NCI-H2029 (cell line): Measurements from ENCODE around the gene TARBP1.
"Not testable (repeated sequence)": the region's sequence is repeated elsewhere in the genome, so short reads cannot be mapped to it uniquely, and the experiment has no call there.

Experiments
- DNase-seq: peaks from one replicate; lab custom pipeline; 2025; lab: John Stamatoyannopoulos, UW

TARBP1 gene

GRCh38 chr1:234507089-234507488, 28.1 kb upstream of the TARBP1 start:
- no peak for DNase-seq

- no peak for DNase-seq
Observed at GRCh38 chr1:234505769-234506102, 26.8 kb upstream of the TARBP1 start.

GRCh38 chr1:234504969-234505768, 26.2 kb upstream of the TARBP1 start:
- DNase-seq, result no peak

GRCh38 chr1:234504251-234504650, 25.3 kb upstream of the TARBP1 start:
- DNase-seq, result not testable (repeated sequence)

DNA sequence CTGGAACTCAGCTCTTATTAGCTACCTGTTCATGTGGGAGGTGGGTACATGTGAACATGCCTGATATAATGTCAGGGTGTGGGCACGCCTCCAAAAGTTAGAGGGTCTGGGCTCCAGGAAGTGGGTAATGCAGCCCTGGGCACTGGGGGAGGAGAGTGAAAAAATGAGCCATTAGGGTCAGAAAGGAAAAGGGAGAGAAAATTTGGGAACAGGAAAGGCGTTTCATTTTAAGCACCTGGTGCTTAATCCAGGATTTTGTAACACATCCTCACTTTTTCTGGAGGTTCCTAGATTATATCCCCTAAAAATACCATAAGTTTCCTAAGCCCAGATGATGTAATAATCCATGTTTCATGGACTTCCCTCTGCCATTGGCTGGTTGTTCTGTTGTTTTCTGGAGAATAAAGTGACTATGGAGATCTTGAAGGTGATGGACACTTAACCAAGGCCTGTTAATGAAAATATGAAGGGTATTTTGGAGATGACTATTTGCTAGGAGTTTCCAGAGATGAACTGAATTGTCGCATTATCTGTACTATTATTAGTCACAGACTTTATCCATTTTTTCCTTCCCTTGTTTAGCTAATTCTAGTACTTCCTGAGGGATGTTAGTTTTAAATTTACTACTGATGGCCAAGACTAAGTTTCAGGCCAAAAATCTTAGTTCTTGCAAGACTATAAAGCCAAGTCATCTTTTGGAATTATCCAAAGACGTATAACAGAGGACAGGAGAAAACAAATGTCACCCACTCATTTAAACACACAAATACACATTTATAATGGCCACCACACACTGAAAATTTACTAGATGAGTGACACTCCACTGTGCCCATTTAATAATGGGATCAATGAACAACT, 24.4 kb upstream of the TARBP1 start:
- no peak for DNase-seq

GRCh38 chr1:234502785-234503184, 23.8 kb upstream of the TARBP1 start:
- DNase-seq, result no peak

DNA sequence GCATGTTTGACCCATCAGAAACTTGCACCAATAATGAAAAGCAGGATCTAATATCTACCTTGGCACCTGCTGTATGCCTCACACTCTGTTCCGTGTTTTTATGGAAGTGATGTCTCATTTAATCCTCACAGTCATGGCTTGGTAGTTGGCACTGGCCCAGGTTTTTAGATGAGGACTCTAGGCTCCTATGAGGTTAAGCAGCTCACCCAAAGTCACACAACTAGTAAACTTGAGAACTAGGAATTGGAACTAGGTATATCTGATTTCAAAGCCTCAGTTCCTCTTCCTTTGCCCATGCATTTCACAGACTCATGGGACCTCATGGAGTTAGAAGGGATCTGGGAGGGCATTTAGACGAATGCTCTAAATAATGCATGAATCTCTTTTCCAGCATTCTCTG, 21.3 kb upstream of the TARBP1 start:
- DNase-seq, result no peak

- DNase-seq, result no peak
Observed at GRCh38 chr1:234499943-234500245, 20.9 kb upstream of the TARBP1 start.

- DNase-seq, result peak; percentile 83
Observed at GRCh38 chr1:234499119-234499942, 20.4 kb upstream of the TARBP1 start.

GRCh38 chr1:234498448-234499118, 19.6 kb upstream of the TARBP1 start:
- DNase-seq, result no peak

DNA sequence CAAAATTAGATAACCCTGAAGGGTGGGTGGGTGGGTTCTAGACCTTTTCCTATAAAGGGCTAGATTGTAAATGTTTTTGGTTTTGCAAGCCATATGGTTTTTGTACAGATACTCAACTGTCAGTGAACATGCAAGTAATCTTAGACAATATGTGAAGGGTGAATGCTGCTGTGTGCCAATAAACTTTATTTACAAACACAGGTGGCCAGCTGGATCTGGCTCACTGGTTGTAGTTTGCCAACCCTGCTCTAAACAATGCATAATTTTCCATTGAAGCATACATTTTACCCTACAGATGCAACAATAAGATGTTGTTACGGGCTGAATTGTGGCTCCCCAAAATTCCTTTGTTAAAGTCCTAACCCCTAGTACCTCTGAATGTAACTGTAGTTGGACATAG, 18.6 kb upstream of the TARBP1 start:
- no peak for DNase-seq

DNA sequence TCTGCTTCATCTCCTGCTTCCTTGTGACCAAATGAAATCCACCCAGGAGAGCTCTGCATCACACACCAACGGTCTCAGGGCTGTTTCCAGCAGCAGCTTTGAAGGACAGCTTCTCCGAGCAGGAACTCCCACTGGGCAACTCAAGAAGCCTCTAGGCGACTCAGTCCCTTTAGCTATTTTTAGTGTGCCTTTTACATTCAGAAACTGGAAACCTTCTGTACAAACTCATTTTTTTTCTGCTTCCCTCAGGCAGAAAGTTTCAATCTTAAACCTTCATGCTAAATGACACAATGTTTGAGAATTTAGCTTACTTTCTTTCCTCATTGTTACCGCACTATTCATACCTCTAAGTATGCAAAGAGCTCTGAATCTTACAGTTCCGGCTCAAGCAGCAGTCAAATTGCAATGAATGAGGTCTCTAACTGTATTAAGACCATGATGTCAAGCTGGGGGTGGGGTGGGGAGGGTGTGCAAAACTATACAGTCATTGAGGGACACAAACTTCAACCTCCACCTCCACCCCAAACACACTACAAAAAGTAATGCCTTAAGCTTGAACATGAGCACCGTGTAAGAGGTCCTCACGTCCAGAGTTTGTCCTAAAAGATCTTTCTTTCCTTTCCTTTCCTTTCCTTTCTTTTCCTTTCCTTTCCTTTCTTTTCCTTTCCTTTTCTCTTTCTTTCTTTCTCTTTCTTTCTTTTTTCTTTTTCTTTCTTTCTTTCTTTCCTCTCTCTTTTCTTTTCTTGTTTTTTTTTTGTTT, 16.4 kb upstream of the TARBP1 start:
- no peak for DNase-seq

DNA sequence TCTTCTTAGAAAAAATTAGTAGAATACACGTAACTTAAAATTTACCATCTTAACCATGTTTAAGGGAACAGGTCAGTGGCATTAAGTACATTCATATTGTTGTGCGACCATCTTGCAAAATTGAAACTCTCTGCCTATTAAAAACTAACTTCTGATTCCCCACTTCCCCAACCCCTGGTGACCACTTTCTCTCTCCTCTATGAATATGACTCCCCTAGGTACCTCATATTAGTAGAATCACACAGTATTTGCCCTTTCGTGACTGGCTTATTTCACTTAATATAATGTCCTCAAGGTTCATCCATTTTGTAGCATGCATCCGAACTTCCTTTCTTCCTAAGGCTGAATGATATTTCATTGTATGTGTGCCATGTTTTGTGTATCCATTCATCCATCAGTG, 15.1 kb upstream of the TARBP1 start:
- no peak for DNase-seq

DNA sequence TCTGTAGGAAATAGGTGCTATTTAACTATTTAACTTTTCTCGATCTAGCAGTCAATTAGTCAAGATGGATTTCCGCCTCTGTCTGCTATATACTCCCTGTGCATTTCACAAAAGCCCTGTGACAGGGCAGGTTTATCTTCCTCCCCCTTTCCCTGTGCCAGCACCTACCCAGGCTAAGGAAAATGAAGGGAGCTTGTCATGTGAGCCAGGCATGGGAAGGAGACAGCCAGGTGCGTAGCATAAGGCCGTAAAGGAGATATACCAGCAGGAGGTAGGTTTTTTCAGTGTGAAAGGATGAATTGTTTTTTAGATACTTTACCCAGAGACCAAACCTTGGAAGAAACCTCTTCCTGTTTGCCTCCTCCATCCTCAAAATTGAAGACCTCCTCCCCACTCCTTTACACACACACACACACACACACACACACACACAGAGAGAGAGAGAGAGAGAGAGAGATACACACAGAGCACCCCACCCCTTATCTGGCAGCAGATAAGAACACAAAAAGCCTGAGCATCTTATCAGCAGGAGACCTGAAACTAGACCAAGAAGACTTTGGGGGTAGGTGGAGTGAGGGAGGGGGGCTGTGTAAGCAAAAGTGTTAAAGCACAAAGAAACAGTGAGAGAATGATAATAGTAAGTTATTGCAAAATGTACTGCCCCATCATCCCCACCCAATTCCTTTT, 12.0 kb upstream of the TARBP1 start:
- DNase-seq, result no peak

GRCh38 chr1:234489698-234490077, 10.7 kb upstream of the TARBP1 start:
- DNase-seq, result no peak

DNA sequence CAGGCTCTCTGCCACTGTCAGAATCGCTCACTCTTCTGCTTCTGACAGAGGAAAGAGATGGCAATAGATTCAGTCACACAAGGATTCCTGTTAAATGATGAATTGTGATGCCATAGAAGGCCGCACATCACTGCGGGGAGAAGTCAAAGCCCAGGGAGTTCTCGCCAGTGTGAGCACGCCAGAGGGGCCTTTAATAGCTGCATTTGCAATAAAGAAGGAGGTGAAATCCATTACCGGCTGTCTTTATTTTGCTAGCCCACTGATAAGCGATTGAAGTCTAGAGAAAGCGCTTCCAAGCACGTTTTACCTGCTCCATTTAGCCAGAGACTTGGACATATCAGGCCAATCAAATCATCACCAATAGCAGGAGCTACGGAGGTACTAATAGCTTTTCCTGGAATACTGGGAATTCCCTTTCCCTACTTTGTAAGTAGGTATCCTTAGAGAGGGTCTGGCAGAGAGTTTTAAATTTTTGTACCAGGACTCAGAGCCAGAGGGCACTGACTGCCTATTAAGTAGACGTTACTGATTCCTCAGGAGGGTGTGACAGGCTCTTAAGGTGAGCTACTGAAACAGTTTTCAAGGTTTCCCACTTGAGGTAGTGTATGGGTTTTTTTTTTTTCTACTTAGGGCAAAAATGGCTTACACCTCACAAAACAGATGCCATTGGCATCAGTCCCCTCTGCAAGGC, 10.2 kb upstream of the TARBP1 start:
- no peak for DNase-seq

DNA sequence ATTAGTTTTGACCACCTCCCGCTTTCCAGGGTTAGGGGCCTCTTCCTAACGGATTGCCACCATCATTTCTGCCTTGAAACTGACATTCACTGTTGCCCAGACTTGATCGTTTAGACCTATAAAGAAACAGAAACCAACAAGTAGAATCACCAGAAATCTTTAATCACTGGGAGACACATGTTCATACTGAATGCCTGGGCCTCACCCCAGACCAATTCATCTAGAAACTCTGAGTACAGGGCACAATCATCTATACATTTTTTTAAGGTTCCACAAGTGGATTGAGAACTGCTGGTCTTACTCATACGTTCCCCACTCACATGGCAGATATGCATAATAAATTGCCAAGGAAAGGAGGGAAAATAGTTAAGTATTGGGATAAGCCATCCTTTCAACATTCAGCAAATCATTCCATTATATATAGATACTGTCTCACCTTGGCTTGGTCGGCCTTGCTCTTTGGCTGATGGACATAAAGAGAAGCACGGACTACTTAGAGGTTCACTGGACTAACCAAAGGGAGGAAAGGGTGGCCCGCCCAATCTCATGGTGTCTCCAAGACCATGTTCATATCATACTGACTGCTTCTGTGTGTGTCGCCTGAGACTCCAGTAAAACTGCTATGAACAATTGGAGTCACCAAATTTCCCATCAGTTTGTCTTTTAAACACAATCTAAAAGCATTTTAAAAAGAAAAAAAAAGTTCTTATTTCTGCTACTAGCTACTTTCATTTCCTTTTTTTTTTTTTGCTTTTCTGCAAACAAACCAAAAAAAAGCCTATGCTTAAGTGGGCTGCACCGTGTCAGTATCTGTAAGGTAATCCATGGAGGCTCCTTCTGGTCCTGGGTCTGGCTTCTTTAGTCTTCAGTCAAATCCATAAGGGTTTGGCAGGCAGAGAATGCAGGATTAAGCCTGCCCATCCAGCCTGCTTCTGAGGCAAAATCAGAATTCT, 9.4 kb upstream of the TARBP1 start:
- no peak for DNase-seq

- no peak for DNase-seq
Observed at GRCh38 chr1:234486858-234487840, 8.2 kb upstream of the TARBP1 start.
